SU-DHL-6 (cell line): ENCODE results near the gene ROR1.

Experiments used
- H2AFZ ChIP-seq: fragments of 200-600 bp; sonication (generic); 2 replicates; pipeline ENCODE4 v1.6.1; 2014; ENCODE audit warnings: low read depth, mild to moderate bottlenecking, moderate library complexity, mixed read lengths, antibody characterized with exemption, low read length; ENCODE audit not compliant: severe bottlenecking
- H3F3A ChIP-seq: fragments of 200-600 bp; shearing (Covaris generic); 2 replicates; pipeline ENCODE4 v1.6.0; 2016; ENCODE audit warnings: antibody characterized with exemption, mild to moderate bottlenecking; ENCODE audit not compliant: insufficient read depth
- H3K27ac ChIP-seq: fragments of 200-600 bp; sonication (generic); 2 replicates; pipeline ENCODE4 v1.5.1; 2016; ENCODE audit warnings: low read depth, mild to moderate bottlenecking, low read length, moderate library complexity, mixed read lengths
- H3K27me3 ChIP-seq: fragments of 200-600 bp; sonication (generic), shearing (Covaris generic); 2 replicates; pipeline ENCODE4 v1.6.0; 2014; ENCODE audit warnings: mild to moderate bottlenecking, low read length
- H3K36me3 ChIP-seq: fragments of 200-600 bp; sonication (generic); 2 replicates; pipeline ENCODE4 v1.6.1; 2014; ENCODE audit warnings: mild to moderate bottlenecking, low read length, mixed read lengths
- H3K4me2 ChIP-seq: fragments of 300-600, 200-600 bp; shearing (Covaris generic), sonication (generic); 2 replicates; pipeline ENCODE4 v1.6.0; 2014; ENCODE audit warnings: low read length, low read depth, mild to moderate bottlenecking; ENCODE audit not compliant: poor library complexity, severe bottlenecking
- H3K4me3 ChIP-seq: fragments of 200-600 bp; sonication (generic); 2 replicates; pipeline ENCODE4 v1.5.1; 2014; ENCODE audit warnings: antibody characterized with exemption, low read length, mild to moderate bottlenecking, mixed read lengths; ENCODE audit not compliant: insufficient read depth, poor library complexity, severe bottlenecking
- H3K79me2 ChIP-seq: fragments of 200-600 bp; sonication (generic); 2 replicates; pipeline ENCODE4 v1.6.1; 2014; ENCODE audit warnings: mild to moderate bottlenecking, low read length, moderate library complexity; ENCODE audit not compliant: insufficient read depth
- H3K9ac ChIP-seq: fragments of 200-600 bp; sonication (generic); 2 replicates; pipeline ENCODE4 v1.7.0; 2014; ENCODE audit warnings: mild to moderate bottlenecking, low read length
- H3K9me2 ChIP-seq: fragments of 200-600 bp; sonication (generic); replicated peaks from 2 replicates; pipeline ENCODE4 v1.6.1; 2014; ENCODE audit warnings: low read length; ENCODE audit not compliant: insufficient read depth
- H3K9me3 ChIP-seq: fragments of 200-600 bp; sonication (generic); 2 replicates; pipeline ENCODE4 v1.6.1; 2014; ENCODE audit warnings: low read length, mixed read lengths; ENCODE audit not compliant: insufficient read depth
- H4K20me1 ChIP-seq: fragments of 200-600 bp; sonication (generic); 2 replicates; pipeline ENCODE4 v1.6.1; 2014; ENCODE audit warnings: low read depth, mild to moderate bottlenecking, antibody characterized with exemption, low read length, moderate library complexity, mixed read lengths
- CTCF ChIP-seq: fragments of 200-600 bp; sonication (generic); IDR thresholded peaks from one replicate; pipeline ENCODE4 v1.5.1; 2017; ENCODE audit warnings: antibody characterized with exemption, mild to moderate bottlenecking, low read length, moderate library complexity; ENCODE audit not compliant: insufficient read depth, poor library complexity, severe bottlenecking
- EZH2phosphoT487 ChIP-seq: fragments of 200-600 bp; sonication (generic), shearing (Covaris generic); conservative IDR thresholded peaks from 2 replicates; pipeline ENCODE4 v1.6.1; 2018; ENCODE audit warnings: mild to moderate bottlenecking, antibody characterized with exemption, low read length, moderate library complexity, mixed read lengths

ROR1 gene

GRCh38 chr1:63891060-63891690 is 117.4 kb downstream of the ROR1 start:
- Histone ChIP-seq H3K9me3 (no peaks in the 10 kb centered on the region), H3K9me2 (no peaks in the 10 kb centered on the region), H2AFZ (no peak overlapping the region), H3K27me3 (no peaks in the 10 kb centered on the region), H3K4me3 (no peak overlapping the region), H3F3A (no peaks in the 10 kb centered on the region), H3K79me2 (no peaks in the 10 kb centered on the region), H3K27ac (no peak overlapping the region), H3K36me3 (no peaks in the 10 kb centered on the region), H3K9ac (no peak overlapping the region), H3K4me2 (no peak overlapping the region), H4K20me1 (no peaks in the 10 kb centered on the region)
- no peak for TF ChIP-seq EZH2phosphoT487
- no peak for TF ChIP-seq CTCF

- TF ChIP-seq EZH2phosphoT487 (no peak), CTCF (no peak)
- H3K79me2 ChIP-seq: no peaks in the 10 kb centered on the region
- no peak overlapping the region for H3K4me3 ChIP-seq
- no peak overlapping the region for H2AFZ ChIP-seq
- no peaks in the 10 kb centered on the region for H3K9me3 ChIP-seq
- H3K9ac ChIP-seq: no peak overlapping the region
- H3K36me3 ChIP-seq: no peaks in the 10 kb centered on the region
- H3K4me2 ChIP-seq: peak overlapping the region; percentile 15
- no peaks in the 10 kb centered on the region for H3K9me2 ChIP-seq
- no peak overlapping the region for H3K27ac ChIP-seq
- no peaks in the 10 kb centered on the region for H3F3A ChIP-seq
- H3K27me3 ChIP-seq: no peaks in the 10 kb centered on the region
- H4K20me1 ChIP-seq: no peaks in the 10 kb centered on the region
These were observed 119.0 kb downstream of the ROR1 start for GRCh38 chr1:63892632-63893395.

- Histone ChIP-seq H3F3A (no peaks in the 10 kb centered on the region), H3K9me2 (no peaks in the 10 kb centered on the region), H2AFZ (no peak overlapping the region), H3K36me3 (no peaks in the 10 kb centered on the region), H3K27ac (no peak overlapping the region), H3K9me3 (no peaks in the 10 kb centered on the region), H3K27me3 (no peaks in the 10 kb centered on the region), H3K9ac (no peak overlapping the region), H4K20me1 (no peaks in the 10 kb centered on the region), H3K79me2 (no peaks in the 10 kb centered on the region), H3K4me2 (no peak overlapping the region), H3K4me3 (no peak overlapping the region)
- TF ChIP-seq EZH2phosphoT487 (no peak), CTCF (no peak)
These were observed 120.2 kb downstream of the ROR1 start for GRCh38 chr1:63893976-63894375.
